KMS-11 (cell line): ENCODE results near the gene DLGAP1.

Experiments
- H2AFZ ChIP-seq: fragments of 200-600 bp; sonication (generic); 2 replicates; pipeline ENCODE4 v1.6.1; 2016; ENCODE audit warnings: antibody characterized with exemption, mixed run types, low read depth
- H3K27ac ChIP-seq: fragments of 200-600 bp; sonication (generic); 2 replicates; pipeline ENCODE4 v1.6.1; 2016; ENCODE audit warnings: mild to moderate bottlenecking, mixed run types
- H3K27me3 ChIP-seq: fragments of 200-600 bp; sonication (generic); 2 replicates; pipeline ENCODE4 v1.6.1; 2017; ENCODE audit warnings: mild to moderate bottlenecking, low read depth, mixed run types, moderate library complexity; ENCODE audit not compliant: insufficient read depth
- H3K36me3 ChIP-seq: fragments of 200-600 bp; sonication (generic); 2 replicates; pipeline ENCODE4 v1.6.1; 2017; ENCODE audit warnings: mild to moderate bottlenecking, mixed run types; ENCODE audit not compliant: insufficient read depth
- H3K4me1 ChIP-seq: fragments of 200-600 bp; sonication (generic); 2 replicates; pipeline ENCODE4 v1.6.1; 2016; ENCODE audit warnings: mild to moderate bottlenecking, low read depth, mixed run types; ENCODE audit not compliant: poor library complexity, severe bottlenecking
- H3K4me2 ChIP-seq: fragments of 200-600 bp; sonication (generic); 2 replicates; pipeline ENCODE4 v1.7.0; 2016; ENCODE audit warnings: mild to moderate bottlenecking, mixed run types
- H3K4me3 ChIP-seq: fragments of 200-600 bp; sonication (generic); IDR thresholded peaks from 2 replicates; pipeline ENCODE4 v1.6.1; 2017; ENCODE audit warnings: low read depth, low read length, mixed read lengths; ENCODE audit not compliant: insufficient read depth
- H3K79me2 ChIP-seq: fragments of 200-600 bp; sonication (generic); 2 replicates; pipeline ENCODE4 v1.6.1; 2016; ENCODE audit warnings: low read depth, mixed run types; ENCODE audit not compliant: insufficient read depth
- H3K9ac ChIP-seq: fragments of 200-600 bp; sonication (generic); 2 replicates; pipeline ENCODE4 v1.6.1; 2016; ENCODE audit warnings: mild to moderate bottlenecking, mixed run types
- H4K20me1 ChIP-seq: fragments of 200-600 bp; sonication (generic); 2 replicates; pipeline ENCODE4 v1.6.1; 2016; ENCODE audit warnings: mild to moderate bottlenecking, mixed run types; ENCODE audit not compliant: insufficient read depth
- TF ChIP-seq, protein P1 (sequence below): fragments of 200-600 bp; sonication (generic); conservative IDR thresholded peaks from 2 replicates; pipeline ENCODE4 v1.6.1; 2017; ENCODE audit warnings: low read depth, mild to moderate bottlenecking, antibody characterized with exemption, low read length, moderate library complexity, mixed read lengths

The DLGAP1 gene

DNA sequence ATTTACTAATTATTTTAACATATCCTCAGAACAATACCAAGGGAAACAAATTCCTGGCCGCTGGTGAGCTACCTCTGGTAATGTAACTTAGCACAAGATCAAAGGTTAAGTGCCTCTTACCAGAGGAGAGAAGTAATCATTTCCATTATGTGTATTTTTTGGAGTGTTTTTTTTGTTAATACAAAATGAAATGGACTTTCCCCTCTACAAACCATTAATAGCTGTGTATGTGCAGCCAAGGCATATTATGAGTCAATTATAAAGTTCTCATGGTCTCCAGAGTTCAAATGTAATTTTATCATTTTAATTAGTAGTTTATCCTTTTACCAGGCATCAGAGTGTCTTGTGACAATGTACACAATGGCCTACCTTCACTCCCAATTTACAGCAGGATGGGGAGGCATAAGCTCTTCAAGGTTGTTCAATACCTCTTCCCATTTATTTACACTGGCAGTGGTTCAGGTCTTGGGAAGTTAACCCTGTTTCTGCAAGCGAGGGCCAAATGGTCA, 762.9 kb downstream of the DLGAP1 start:
- Histone ChIP-seq H3K27me3 (no peaks in the 10 kb centered on the region), H3K4me3 (no peak overlapping the region), H3K9ac (no peak overlapping the region), H2AFZ (no peak overlapping the region), H3K27ac (no peak overlapping the region), H3K79me2 (no peaks in the 10 kb centered on the region), H3K4me2 (no peak overlapping the region), H4K20me1 (no peaks in the 10 kb centered on the region), H3K36me3 (no peaks in the 10 kb centered on the region), H3K4me1 (peaks cover 3% of the 10 kb centered on the region)
- TF ChIP-seq, protein P1, sequence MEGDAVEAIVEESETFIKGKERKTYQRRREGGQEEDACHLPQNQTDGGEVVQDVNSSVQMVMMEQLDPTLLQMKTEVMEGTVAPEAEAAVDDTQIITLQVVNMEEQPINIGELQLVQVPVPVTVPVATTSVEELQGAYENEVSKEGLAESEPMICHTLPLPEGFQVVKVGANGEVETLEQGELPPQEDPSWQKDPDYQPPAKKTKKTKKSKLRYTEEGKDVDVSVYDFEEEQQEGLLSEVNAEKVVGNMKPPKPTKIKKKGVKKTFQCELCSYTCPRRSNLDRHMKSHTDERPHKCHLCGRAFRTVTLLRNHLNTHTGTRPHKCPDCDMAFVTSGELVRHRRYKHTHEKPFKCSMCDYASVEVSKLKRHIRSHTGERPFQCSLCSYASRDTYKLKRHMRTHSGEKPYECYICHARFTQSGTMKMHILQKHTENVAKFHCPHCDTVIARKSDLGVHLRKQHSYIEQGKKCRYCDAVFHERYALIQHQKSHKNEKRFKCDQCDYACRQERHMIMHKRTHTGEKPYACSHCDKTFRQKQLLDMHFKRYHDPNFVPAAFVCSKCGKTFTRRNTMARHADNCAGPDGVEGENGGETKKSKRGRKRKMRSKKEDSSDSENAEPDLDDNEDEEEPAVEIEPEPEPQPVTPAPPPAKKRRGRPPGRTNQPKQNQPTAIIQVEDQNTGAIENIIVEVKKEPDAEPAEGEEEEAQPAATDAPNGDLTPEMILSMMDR: no peak

DNA sequence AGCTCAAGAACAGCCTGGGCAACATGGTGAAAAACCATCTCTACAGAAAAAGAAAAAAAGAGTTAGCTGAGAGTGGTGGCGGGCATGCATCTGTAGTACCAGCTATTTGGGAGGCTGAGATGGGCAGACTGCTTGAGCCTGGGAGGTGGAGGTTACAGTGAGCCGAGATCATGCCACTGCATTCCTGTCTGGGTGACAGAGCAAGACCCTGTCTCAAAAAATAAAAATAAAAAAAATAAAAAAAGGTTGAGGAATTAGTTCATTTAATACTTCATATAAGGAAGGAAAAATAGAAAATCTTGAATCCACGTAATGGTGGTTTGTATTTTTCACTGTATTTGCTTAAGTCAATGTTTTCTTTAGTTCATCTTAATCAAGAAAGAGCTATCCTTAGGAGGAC, 763.4 kb downstream of the DLGAP1 start:
- TF ChIP-seq, protein P1: no peak
- no peak overlapping the region for H3K4me2 ChIP-seq
- no peak overlapping the region for H3K27ac ChIP-seq
- H2AFZ ChIP-seq: no peak overlapping the region
- H3K79me2 ChIP-seq: no peaks in the 10 kb centered on the region
- peaks cover 3% of the 10 kb centered on the region for H3K4me1 ChIP-seq
- H3K9ac ChIP-seq: no peak overlapping the region
- H3K27me3 ChIP-seq: no peaks in the 10 kb centered on the region
- no peaks in the 10 kb centered on the region for H3K36me3 ChIP-seq
- H4K20me1 ChIP-seq: no peaks in the 10 kb centered on the region
- no peak overlapping the region for H3K4me3 ChIP-seq

DNA sequence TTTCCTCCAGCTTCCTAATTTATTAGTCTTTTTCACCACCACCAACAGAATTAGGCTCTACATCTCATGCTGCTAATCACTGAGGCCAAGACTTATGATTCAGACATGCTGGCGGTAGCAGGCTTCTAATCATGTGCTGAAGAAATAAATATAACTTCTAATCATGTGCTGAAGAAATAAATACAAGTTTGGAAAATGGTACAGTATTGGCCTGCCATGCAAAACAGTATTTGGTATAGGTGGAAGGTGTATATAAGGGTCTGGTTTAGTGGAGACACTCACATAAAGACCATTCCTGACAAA, 764.4 kb downstream of the DLGAP1 start:
- H3K79me2 ChIP-seq: no peaks in the 10 kb centered on the region
- no peak overlapping the region for H2AFZ ChIP-seq
- H3K27ac ChIP-seq: no peak overlapping the region
- no peaks in the 10 kb centered on the region for H4K20me1 ChIP-seq
- peaks cover 3% of the 10 kb centered on the region for H3K4me1 ChIP-seq
- no peak overlapping the region for H3K4me2 ChIP-seq
- H3K27me3 ChIP-seq: no peaks in the 10 kb centered on the region
- no peak overlapping the region for H3K9ac ChIP-seq
- H3K4me3 ChIP-seq: no peak overlapping the region
- TF ChIP-seq, protein P1: no peak
- no peaks in the 10 kb centered on the region for H3K36me3 ChIP-seq

DNA sequence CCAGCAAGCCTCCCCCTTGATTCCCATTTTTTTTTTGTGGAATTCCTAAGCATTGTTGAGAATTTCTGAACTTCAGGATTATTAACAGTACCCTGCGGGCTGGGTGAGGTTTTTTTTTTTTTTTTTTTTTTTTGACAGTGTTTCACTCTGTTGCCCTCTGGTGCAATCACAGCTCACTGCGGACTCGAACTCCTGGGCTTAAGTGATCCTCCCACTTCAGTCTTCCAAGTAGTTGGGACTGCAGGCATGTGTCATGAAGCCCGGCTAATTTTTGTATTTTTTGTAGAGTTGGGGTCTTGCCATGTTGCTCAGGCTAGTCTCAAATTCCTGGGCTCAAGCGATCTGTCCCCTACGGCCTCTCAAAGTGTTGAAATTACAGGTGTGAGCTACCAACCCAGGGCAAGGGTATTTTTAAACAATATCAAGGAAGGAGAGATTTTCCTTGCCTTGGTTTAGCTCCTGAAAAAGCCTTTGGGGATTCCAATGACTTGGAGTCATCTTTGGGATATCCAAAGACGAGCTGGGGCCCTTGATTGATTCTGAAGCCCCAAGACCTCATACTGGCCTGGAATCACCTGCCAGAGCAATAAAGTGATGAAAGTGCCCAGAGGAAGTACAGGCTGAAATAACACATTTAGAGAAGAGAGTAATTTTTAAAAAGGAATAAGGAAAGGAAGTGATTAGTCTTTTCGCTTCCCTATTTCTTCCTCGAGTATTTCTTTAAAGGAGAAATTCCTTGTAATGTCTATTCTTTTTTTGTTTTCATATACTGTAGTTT, 764.9 kb downstream of the DLGAP1 start:
- Histone ChIP-seq H3K4me2 (no peak overlapping the region), H4K20me1 (no peaks in the 10 kb centered on the region), H3K9ac (no peak overlapping the region), H3K4me1 (peaks cover 3% of the 10 kb centered on the region), H3K79me2 (no peaks in the 10 kb centered on the region), H3K27me3 (no peaks in the 10 kb centered on the region), H3K36me3 (no peaks in the 10 kb centered on the region), H3K27ac (no peak overlapping the region), H2AFZ (no peak overlapping the region), H3K4me3 (no peak overlapping the region)
- TF ChIP-seq, protein P1: no peak
